Hepatocyte (in vitro differentiated cells): ENCODE results near the gene ANKRD28. TPM values are rescaled to one million over a fixed set of nuclear protein-coding genes. Genes with fewer than 3 reads are reported as not detected.
A peak's percentile ranks its signal among the peaks of the same experiment; 100 is the strongest.

ENCODE experiments used
- DNase-seq: peaks from one replicate; pipeline ENCODE4 v3.0.0-alpha.2; 2016; ENCODE audit warnings: low spot score
- H2AFZ ChIP-seq: fragments of 200-600 bp; sonication (generic); 2 replicates; pipeline ENCODE4 v1.6.0; 2016; ENCODE audit warnings: antibody characterized with exemption, mild to moderate bottlenecking
- H3K27ac ChIP-seq: fragments of 200-600 bp; sonication (generic); 2 replicates; pipeline ENCODE4 v1.5.1; 2016; ENCODE audit warnings: mild to moderate bottlenecking
- H3K27me3 ChIP-seq: fragments of 200-600 bp; sonication (generic); 2 replicates; pipeline ENCODE4 v1.6.1; 2016
- H3K36me3 ChIP-seq: fragments of 200-600 bp; sonication (generic); replicated peaks from 2 replicates; pipeline ENCODE4 v1.5.1; 2016; ENCODE audit warnings: low read depth; ENCODE audit not compliant: insufficient read depth
- H3K4me1 ChIP-seq: fragments of 200-600 bp; sonication (generic); 2 replicates; pipeline ENCODE4 v1.5.1; 2016; ENCODE audit warnings: mild to moderate bottlenecking, moderate library complexity; ENCODE audit not compliant: insufficient read depth
- H3K4me2 ChIP-seq: fragments of 200-600 bp; sonication (generic); 2 replicates; pipeline ENCODE4 v1.6.0; 2016
- H3K4me3 ChIP-seq: fragments of 200-600 bp; sonication (generic); 2 replicates; pipeline ENCODE4 v1.5.1; 2016; ENCODE audit warnings: mild to moderate bottlenecking
- H3K79me2 ChIP-seq: fragments of 200-600 bp; sonication (generic); 2 replicates; pipeline ENCODE4 v1.6.0; 2017; ENCODE audit warnings: mild to moderate bottlenecking
- H3K9me2 ChIP-seq: fragments of 200-600 bp; sonication (generic); replicated peaks from 2 replicates; pipeline ENCODE4 v1.6.0; 2017; ENCODE audit warnings: mild to moderate bottlenecking; ENCODE audit not compliant: insufficient read depth
- H3K9me3 ChIP-seq: fragments of 200-600 bp; sonication (generic); 2 replicates; pipeline ENCODE4 v1.5.1; 2016; ENCODE audit warnings: low read depth, mild to moderate bottlenecking
- H4K20me1 ChIP-seq: fragments of 200-600 bp; sonication (generic); 2 replicates; pipeline ENCODE4 v1.6.0; 2016; ENCODE audit warnings: mild to moderate bottlenecking; ENCODE audit not compliant: insufficient read depth, poor library complexity, severe bottlenecking
- CTCF ChIP-seq: fragments of 200-600 bp; sonication (generic); IDR thresholded peaks from 2 replicates; pipeline ENCODE4 v1.5.1; 2016; ENCODE audit warnings: antibody characterized with exemption, mild to moderate bottlenecking; ENCODE audit not compliant: poor library complexity
- EZH2 ChIP-seq: fragments of 200-600 bp; sonication (generic); IDR thresholded peaks from 2 replicates; pipeline ENCODE4 v1.6.1; 2016; ENCODE audit warnings: antibody characterized with exemption, mild to moderate bottlenecking, borderline replicate concordance
- EZH2phosphoT487 ChIP-seq: fragments of 200-600 bp; sonication (generic); IDR thresholded peaks from one replicate; pipeline ENCODE4 v1.6.1; 2018; ENCODE audit warnings: antibody characterized with exemption, mild to moderate bottlenecking, low read depth, moderate library complexity; ENCODE audit not compliant: unreplicated experiment, severe bottlenecking
- WGBS: methylation state at CpG from one replicate; pipeline ENCODE4 v1.1.6; 2016; ENCODE audit warnings: low lambda C conversion rate; ENCODE audit errors: missing lambda C conversion rate; 5-methylcytosine and 5-hydroxymethylcytosine counted together
- polyA plus RNA-seq: library from polyadenylated mRNA; unstranded; fragments of >200 nt; fragmentation: Nextera tagmentation; extraction: Ambion mirVana; gene quantifications from 2 replicates; pipeline ENCODE4 v1.2.1, GENCODE V29; 2016
- total RNA-seq: library from RNA; depleted of rRNA; stranded (reverse); fragments of >200 nt; gene quantifications from 2 replicates; pipeline ENCODE4 v1.2.3, GENCODE V29; 2014

Gene ANKRD28
- total and polyA plus RNA-seq, 2 experiments from 2014 or later = 12.3 to 40.6 TPM

- H3K27me3 ChIP-seq = no peaks in the 10 kb centered on the region
- H4K20me1 ChIP-seq = no peaks in the 10 kb centered on the region
- no peak overlapping the region for H3K27ac ChIP-seq
- peak overlapping the region; percentile 14 for H3K4me2 ChIP-seq
- no peaks in the 10 kb centered on the region for H3K9me3 ChIP-seq
- H3K4me1 ChIP-seq = peaks cover 15% of the 10 kb centered on the region
- peaks cover 46% of the 10 kb centered on the region for H3K79me2 ChIP-seq
- H2AFZ ChIP-seq = no peak overlapping the region
- no peak for DNase-seq
- H3K36me3 ChIP-seq = no peaks in the 10 kb centered on the region
- no peaks in the 10 kb centered on the region for H3K9me2 ChIP-seq
- TF ChIP-seq CTCF (no peak), EZH2 (no peak), EZH2phosphoT487 (no peak)
- H3K4me3 ChIP-seq = no peak overlapping the region
These were observed 3.0 kb upstream of the ANKRD28 start for GRCh38 chr3:15800780-15801179.

- Histone ChIP-seq H3K79me2 (peaks cover 50% of the 10 kb centered on the region), H3K27ac (no peak overlapping the region), H3K4me1 (peaks cover 15% of the 10 kb centered on the region), H4K20me1 (no peaks in the 10 kb centered on the region), H3K9me3 (no peaks in the 10 kb centered on the region), H3K4me2 (peak overlapping the region; percentile 14), H2AFZ (no peak overlapping the region), H3K27me3 (no peaks in the 10 kb centered on the region), H3K36me3 (no peaks in the 10 kb centered on the region), H3K4me3 (no peak overlapping the region), H3K9me2 (no peaks in the 10 kb centered on the region)
- TF ChIP-seq CTCF = no peak
- no peak for TF ChIP-seq EZH2
- no peak for TF ChIP-seq EZH2phosphoT487
- DNase-seq = no peak
These were observed 2.5 kb upstream of the ANKRD28 start for GRCh38 chr3:15800327-15800726.

GRCh38 chr3:15798533-15799245 is 910 bp upstream of the ANKRD28 start:
- no peaks in the 10 kb centered on the region for H4K20me1 ChIP-seq
- H3K79me2 ChIP-seq = peaks cover 62% of the 10 kb centered on the region
- H3K4me2 ChIP-seq = peak overlapping the region; percentile 74
- TF ChIP-seq CTCF (no peak), EZH2phosphoT487 (no peak), EZH2 (no peak)
- no peaks in the 10 kb centered on the region for H3K9me3 ChIP-seq
- peak overlapping the region; percentile 86 for H3K27ac ChIP-seq
- no peak overlapping the region for H3K4me3 ChIP-seq
- H3K27me3 ChIP-seq = no peaks in the 10 kb centered on the region
- no peaks in the 10 kb centered on the region for H3K36me3 ChIP-seq
- WGBS = 29% methylated on average over 2 of the region's 2 CpGs
- H3K9me2 ChIP-seq = no peaks in the 10 kb centered on the region
- H3K4me1 ChIP-seq = peaks cover 9% of the 10 kb centered on the region
- no peak for DNase-seq
- no peak overlapping the region for H2AFZ ChIP-seq
